Activated naive CD4-positive, alpha-beta T cell treated with anti-CD3 and anti-CD28 coated beads, Interleukin-2, amount 50 U/mL, for 72 hours (primary cell): ENCODE results near the gene TRAF3. TPM values are rescaled to one million over a fixed set of nuclear protein-coding genes. Genes with fewer than 3 reads are reported as not detected.

ENCODE experiments used
- ATAC-seq, 2 donors: fragments of 150-1000 bp; cut with Tn5 transposase; 2 replicates each; pipeline ENCODE4 v1.10.0; 2021; ENCODE audit warnings: mild to moderate bottlenecking in 2 of 2, moderate library complexity in 2 of 2
- DNase-seq, 2 donors: peaks; one replicate each; pipeline ENCODE4 v3.0.0; 2021 to 2022; ENCODE audit warnings: low spot score in 2 of 2
- H3K27ac Mint-ChIP-seq, 2 donors: one replicate each; pipeline ENCODE4 v1.8.0; 2022; ENCODE audit warnings: mild to moderate bottlenecking in 2 of 2, mixed read lengths in 2 of 2
- H3K36me3 Mint-ChIP-seq, 2 donors: one replicate each; pipeline ENCODE4 v1.8.0; 2022; ENCODE audit warnings: mixed read lengths in 2 of 2
- H3K9me3 Mint-ChIP-seq, 2 donors: one replicate each; pipeline ENCODE4 v1.8.0; 2022; ENCODE audit warnings: mixed read lengths in 2 of 2
- total RNA-seq, 2 donors: library from RNA; stranded (reverse); gene quantifications; one replicate each; pipeline ENCODE4 v1.2.3, GENCODE V29; 2022

The TRAF3 gene
- total RNA-seq, 2 donors from 2014 or later = 54.9 to 97.0 TPM

- H3K9me3 Mint-ChIP-seq = no peaks in the 10 kb centered on the region
- peak in 1 of 2 donors; percentile 22 for ATAC-seq
Observed at GRCh38 chr14:102930753-102931579, 153.7 kb downstream of the TRAF3 start.

GRCh38 chr14:102931580-102932285, 154.5 kb downstream of the TRAF3 start:
- DNase-seq (no peak), ATAC-seq (no peak)
- Mint-ChIP-seq H3K27ac (no peak overlapping the region), H3K9me3 (no peaks in the 10 kb centered on the region), H3K36me3 (no peaks in the 10 kb centered on the region)

More at GRCh38 chr14:102930753-102931579, 153.7 kb downstream of the TRAF3 start:
- Mint-ChIP-seq H3K27ac (no peak overlapping the region), H3K36me3 (no peaks in the 10 kb centered on the region)
- no peak for DNase-seq

- Mint-ChIP-seq H3K36me3 (no peaks in the 10 kb centered on the region), H3K27ac (no peak overlapping the region), H3K9me3 (no peaks in the 10 kb centered on the region)
- ATAC-seq (no peak), DNase-seq (no peak)
Observed at GRCh38 chr14:102932484-102933248, 155.4 kb downstream of the TRAF3 start.

GRCh38 chr14:102933618-102934231, 156.5 kb downstream of the TRAF3 start:
- no peak for ATAC-seq
- Mint-ChIP-seq H3K36me3 (no peaks in the 10 kb centered on the region), H3K27ac (peak overlapping the region in 1 of 2 donors; percentile 29), H3K9me3 (no peaks in the 10 kb centered on the region)
- DNase-seq = no peak

- Mint-ChIP-seq H3K36me3 (no peaks in the 10 kb centered on the region), H3K27ac (no peak overlapping the region), H3K9me3 (no peaks in the 10 kb centered on the region)
- DNase-seq (no peak), ATAC-seq (no peak)
Observed at GRCh38 chr14:102935756-102936155, 158.5 kb downstream of the TRAF3 start.

GRCh38 chr14:102937331-102938175, 160.3 kb downstream of the TRAF3 start:
- DNase-seq (no peak), ATAC-seq (no peak)
- H3K9me3 Mint-ChIP-seq = no peaks in the 10 kb centered on the region
- no peaks in the 10 kb centered on the region for H3K36me3 Mint-ChIP-seq
- peak overlapping the region in 1 of 2 donors; percentile 34 for H3K27ac Mint-ChIP-seq

- no peak for DNase-seq
- H3K9me3 Mint-ChIP-seq = no peaks in the 10 kb centered on the region
- ATAC-seq = no peak
- no peak overlapping the region for H3K27ac Mint-ChIP-seq
- no peaks in the 10 kb centered on the region for H3K36me3 Mint-ChIP-seq
Observed at GRCh38 chr14:102938191-102938590, 160.9 kb downstream of the TRAF3 start.

- H3K9me3 Mint-ChIP-seq = no peaks in the 10 kb centered on the region
- no peak overlapping the region for H3K27ac Mint-ChIP-seq
- no peak for ATAC-seq
- no peaks in the 10 kb centered on the region for H3K36me3 Mint-ChIP-seq
- no peak for DNase-seq
Observed at GRCh38 chr14:102939329-102939728, 162.1 kb downstream of the TRAF3 start.

- DNase-seq (no peak), ATAC-seq (no peak)
- H3K36me3 Mint-ChIP-seq = no peaks in the 10 kb centered on the region
- H3K9me3 Mint-ChIP-seq = no peaks in the 10 kb centered on the region
- no peak overlapping the region for H3K27ac Mint-ChIP-seq
Observed at GRCh38 chr14:102939820-102940561, 162.7 kb downstream of the TRAF3 start.

- DNase-seq (no peak), ATAC-seq (no peak)
- H3K27ac Mint-ChIP-seq = no peak overlapping the region
- no peaks in the 10 kb centered on the region for H3K9me3 Mint-ChIP-seq
- H3K36me3 Mint-ChIP-seq = no peaks in the 10 kb centered on the region
Observed at GRCh38 chr14:102940729-102941362, 163.6 kb downstream of the TRAF3 start.

- H3K27ac Mint-ChIP-seq = no peak overlapping the region
- H3K36me3 Mint-ChIP-seq = no peaks in the 10 kb centered on the region
- H3K9me3 Mint-ChIP-seq = no peaks in the 10 kb centered on the region
- DNase-seq (no peak), ATAC-seq (no peak)
Observed at GRCh38 chr14:102941419-102942011, 164.3 kb downstream of the TRAF3 start.

GRCh38 chr14:102942069-102942468, 164.8 kb downstream of the TRAF3 start:
- ATAC-seq (no peak), DNase-seq (no peak)
- no peaks in the 10 kb centered on the region for H3K9me3 Mint-ChIP-seq
- no peak overlapping the region for H3K27ac Mint-ChIP-seq
- no peaks in the 10 kb centered on the region for H3K36me3 Mint-ChIP-seq

- ATAC-seq (no peak), DNase-seq (no peak)
- no peaks in the 10 kb centered on the region for H3K36me3 Mint-ChIP-seq
- H3K9me3 Mint-ChIP-seq = no peaks in the 10 kb centered on the region
- H3K27ac Mint-ChIP-seq = no peak overlapping the region
Observed at GRCh38 chr14:102943454-102943853, 166.2 kb downstream of the TRAF3 start.

- no peak for DNase-seq
- no peaks in the 10 kb centered on the region for H3K36me3 Mint-ChIP-seq
- H3K27ac Mint-ChIP-seq = no peak overlapping the region
- ATAC-seq = no peak
- H3K9me3 Mint-ChIP-seq = no peaks in the 10 kb centered on the region
Observed at GRCh38 chr14:102943979-102944378, 166.7 kb downstream of the TRAF3 start.
